ENCODE results near the gene UBFD1. TPM values are rescaled to one million over a fixed set of nuclear protein-coding genes. Genes with fewer than 3 reads are reported as not detected.

UBFD1 gene
- total and polyA plus RNA-seq, 3 donors from 2014 or later = 76.8 to 275 (median 269) TPM

DNA sequence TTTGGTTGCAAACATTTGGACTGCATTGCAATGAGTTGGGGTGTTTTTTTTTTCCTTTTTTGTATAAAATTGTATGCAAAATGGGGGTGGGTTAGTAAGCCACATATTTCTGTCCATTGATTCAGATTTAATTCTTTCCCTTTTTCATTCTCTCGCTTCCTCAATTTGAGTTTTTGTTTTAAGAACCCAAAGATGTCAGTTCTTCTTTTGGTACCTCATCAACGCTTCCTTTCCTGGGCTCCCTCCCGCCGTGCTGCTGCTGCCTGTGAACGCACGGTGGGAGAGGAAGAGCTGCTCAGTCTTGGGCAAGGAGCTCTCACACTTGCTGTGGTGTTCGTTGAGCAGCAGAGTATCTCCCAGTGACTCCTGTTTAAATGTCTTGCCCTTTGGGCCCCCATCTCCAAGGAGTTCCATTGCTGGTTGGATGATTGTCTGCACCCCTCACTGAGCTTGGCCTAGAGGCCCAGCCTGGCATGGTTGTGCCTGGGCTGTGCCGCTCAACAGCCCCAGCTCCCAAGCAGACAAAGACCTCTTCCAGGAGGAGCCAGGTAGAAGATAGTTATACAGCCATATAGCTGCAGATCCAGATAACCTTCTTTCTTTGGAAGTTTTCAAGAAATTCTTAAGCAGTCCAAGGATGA, 13.6 kb downstream of the UBFD1 start:
- WGBS, 2 donors = 79 to 92% methylated on average over 8 of the region's 8 CpGs
- TF ChIP-seq POLR2A (IDR thresholded peaks at IDR 0.05) = no peak
- TF ChIP-seq, protein P1, sequence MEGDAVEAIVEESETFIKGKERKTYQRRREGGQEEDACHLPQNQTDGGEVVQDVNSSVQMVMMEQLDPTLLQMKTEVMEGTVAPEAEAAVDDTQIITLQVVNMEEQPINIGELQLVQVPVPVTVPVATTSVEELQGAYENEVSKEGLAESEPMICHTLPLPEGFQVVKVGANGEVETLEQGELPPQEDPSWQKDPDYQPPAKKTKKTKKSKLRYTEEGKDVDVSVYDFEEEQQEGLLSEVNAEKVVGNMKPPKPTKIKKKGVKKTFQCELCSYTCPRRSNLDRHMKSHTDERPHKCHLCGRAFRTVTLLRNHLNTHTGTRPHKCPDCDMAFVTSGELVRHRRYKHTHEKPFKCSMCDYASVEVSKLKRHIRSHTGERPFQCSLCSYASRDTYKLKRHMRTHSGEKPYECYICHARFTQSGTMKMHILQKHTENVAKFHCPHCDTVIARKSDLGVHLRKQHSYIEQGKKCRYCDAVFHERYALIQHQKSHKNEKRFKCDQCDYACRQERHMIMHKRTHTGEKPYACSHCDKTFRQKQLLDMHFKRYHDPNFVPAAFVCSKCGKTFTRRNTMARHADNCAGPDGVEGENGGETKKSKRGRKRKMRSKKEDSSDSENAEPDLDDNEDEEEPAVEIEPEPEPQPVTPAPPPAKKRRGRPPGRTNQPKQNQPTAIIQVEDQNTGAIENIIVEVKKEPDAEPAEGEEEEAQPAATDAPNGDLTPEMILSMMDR (IDR thresholded peaks at IDR 0.05) = no peak
- DNase-seq = no peak
- intact Hi-C loops (cut with DNase I; ENCODE audit: low total_unique reads) = no loop called here
- H3K9me3 ChIP-seq = no peaks in the 10 kb centered on the region
- peaks cover 4% of the 10 kb centered on the region for H3K4me1 ChIP-seq
- H3K27me3 ChIP-seq = no peaks in the 10 kb centered on the region
- H3K4me3 ChIP-seq = no peak overlapping the region
- H3K36me3 ChIP-seq (ENCODE audit: low read depth, missing control alignments) = no peaks in the 10 kb centered on the region
- no peak overlapping the region for H3K27ac ChIP-seq

GRCh38 chr16:23571895-23572294, 14.4 kb downstream of the UBFD1 start:
- TF ChIP-seq POLR2A (IDR thresholded peaks at IDR 0.05) = no peak
- TF ChIP-seq, protein P1 (IDR thresholded peaks at IDR 0.05) = no peak
- no peaks in the 10 kb centered on the region for H3K9me3 ChIP-seq
- WGBS, 2 donors = 87 to 93% methylated on average over 5 of the region's 5 CpGs
- intact Hi-C loops (cut with DNase I; ENCODE audit: low total_unique reads) = no loop called here
- DNase-seq = no peak
- H3K36me3 ChIP-seq (ENCODE audit: low read depth, missing control alignments) = no peaks in the 10 kb centered on the region
- no peak overlapping the region for H3K27ac ChIP-seq
- no peak overlapping the region for H3K4me3 ChIP-seq
- H3K27me3 ChIP-seq = no peaks in the 10 kb centered on the region
- no peaks in the 10 kb centered on the region for H3K4me1 ChIP-seq

GRCh38 chr16:23572394-23572793, 14.9 kb downstream of the UBFD1 start:
- intact Hi-C loops (cut with DNase I; ENCODE audit: low total_unique reads) = no loop called here

DNA sequence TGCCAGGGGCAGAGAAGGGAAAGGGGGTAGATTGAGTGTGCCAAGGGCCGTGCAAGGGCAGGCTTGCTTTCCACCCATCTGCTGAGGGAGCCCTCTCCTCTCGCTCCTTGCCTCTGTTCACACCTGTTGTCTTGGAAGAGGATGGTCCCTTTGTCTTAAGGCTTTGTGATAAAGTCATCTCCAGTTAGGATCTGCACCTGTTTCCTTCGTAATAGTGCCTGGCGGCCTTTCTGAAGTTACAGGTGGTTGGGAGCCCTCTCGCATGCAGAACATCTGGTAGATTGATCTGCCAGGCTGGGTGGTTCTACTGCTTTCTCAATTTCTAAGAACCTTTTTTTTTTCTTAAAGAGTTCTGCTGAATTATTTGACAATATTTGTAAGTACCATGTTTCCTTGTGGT, 16.3 kb downstream of the UBFD1 start:
- no peak overlapping the region for H3K27ac ChIP-seq
- H3K27me3 ChIP-seq = no peaks in the 10 kb centered on the region
- intact Hi-C loops (cut with DNase I; ENCODE audit: low total_unique reads) = no loop called here
- 88% methylated on average over 5 of the region's 5 CpGs for WGBS, 2 donors
- TF ChIP-seq POLR2A (IDR thresholded peaks at IDR 0.05) = no peak
- no peaks in the 10 kb centered on the region for H3K36me3 ChIP-seq (ENCODE audit: low read depth, missing control alignments)
- no peaks in the 10 kb centered on the region for H3K9me3 ChIP-seq
- peaks cover 11% of the 10 kb centered on the region for H3K4me1 ChIP-seq
- DNase-seq = no peak
- no peak overlapping the region for H3K4me3 ChIP-seq

More at GRCh38 chr16:23572394-23572793, 14.9 kb downstream of the UBFD1 start:
- Histone ChIP-seq H3K4me3 (no peak overlapping the region), H3K36me3 (ENCODE audit: low read depth, missing control alignments) (no peaks in the 10 kb centered on the region), H3K27ac (no peak overlapping the region), H3K9me3 (no peaks in the 10 kb centered on the region), H3K4me1 (no peaks in the 10 kb centered on the region), H3K27me3 (no peaks in the 10 kb centered on the region)
- DNase-seq = no peak
- WGBS, 2 donors = 88 to 95% methylated on average over 9 of the region's 9 CpGs
- TF ChIP-seq, protein P1 (IDR thresholded peaks at IDR 0.05) = no peak
- TF ChIP-seq POLR2A (IDR thresholded peaks at IDR 0.05) = no peak

- Histone ChIP-seq H3K27ac (no peak overlapping the region), H3K36me3 (ENCODE audit: low read depth, missing control alignments) (no peaks in the 10 kb centered on the region), H3K4me1 (peaks cover 12% of the 10 kb centered on the region), H3K4me3 (no peak overlapping the region), H3K9me3 (no peaks in the 10 kb centered on the region), H3K27me3 (no peaks in the 10 kb centered on the region)
- 87 to 89% methylated on average over 3 of the region's 3 CpGs for WGBS, 2 donors
- TF ChIP-seq, protein P1 (IDR thresholded peaks at IDR 0.05) = no peak
- no peak for DNase-seq
- intact Hi-C loops (cut with DNase I; ENCODE audit: low total_unique reads) = no loop called here
These were observed 18.3 kb downstream of the UBFD1 start for GRCh38 chr16:23575834-23576233.
